ENCODE results near the gene TIE1. TPM values are rescaled to one million over a fixed set of nuclear protein-coding genes. Genes with fewer than 3 reads are reported as not detected.

The TIE1 gene
- polyA plus RNA-seq, 3 donors: 10.2 to 56.7 (median 55.3) TPM

- 93 to 97% (median 96%) methylated on average over 5 of the region's 5 CpGs for WGBS, 3 donors
- H3K27ac ChIP-seq (ENCODE audit: low read depth, low read length): no peak overlapping the region
These were observed 18.5 kb downstream of the TIE1 start for GRCh38 chr1:43319288-43319687.

- 67 to 89% (median 67%) methylated on average over 3 of the region's 3 CpGs for WGBS, 3 donors
- no peak overlapping the region for H3K27ac ChIP-seq (ENCODE audit: low read depth, low read length)
These were observed 19.0 kb downstream of the TIE1 start for GRCh38 chr1:43319766-43320165.

DNA sequence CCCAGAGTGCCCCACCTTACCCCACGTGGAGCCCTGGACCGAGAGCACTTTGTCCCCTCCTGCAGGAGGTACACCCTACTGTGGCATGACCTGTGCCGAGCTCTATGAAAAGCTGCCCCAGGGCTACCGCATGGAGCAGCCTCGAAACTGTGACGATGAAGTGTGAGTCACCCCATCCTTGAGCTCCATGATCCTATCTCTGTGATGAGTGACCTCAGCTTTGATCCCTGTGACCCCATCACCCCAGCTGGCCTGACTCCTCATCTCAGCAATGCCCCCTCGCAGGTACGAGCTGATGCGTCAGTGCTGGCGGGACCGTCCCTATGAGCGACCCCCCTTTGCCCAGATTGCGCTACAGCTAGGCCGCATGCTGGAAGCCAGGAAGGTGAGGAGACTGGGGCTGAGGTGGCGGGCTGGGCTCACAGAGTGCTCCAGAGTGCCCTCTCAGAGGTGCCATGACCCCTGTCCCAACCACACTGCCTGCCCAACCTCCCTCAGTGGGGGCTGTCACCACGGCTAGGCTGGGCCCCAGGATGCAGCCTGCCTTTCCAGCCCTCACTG lies 20.6 kb downstream of the TIE1 start:
- 93 to 95% (median 93%) methylated on average over 16 of the region's 16 CpGs for WGBS, 3 donors
- no peak overlapping the region for H3K27ac ChIP-seq (ENCODE audit: low read depth, low read length)

- 88 to 99% (median 92%) methylated on average over 5 of the region's 5 CpGs for WGBS, 3 donors
- H3K27ac ChIP-seq (ENCODE audit: low read depth, low read length): no peak overlapping the region
These were observed 21.7 kb downstream of the TIE1 start for GRCh38 chr1:43322506-43322905.

DNA sequence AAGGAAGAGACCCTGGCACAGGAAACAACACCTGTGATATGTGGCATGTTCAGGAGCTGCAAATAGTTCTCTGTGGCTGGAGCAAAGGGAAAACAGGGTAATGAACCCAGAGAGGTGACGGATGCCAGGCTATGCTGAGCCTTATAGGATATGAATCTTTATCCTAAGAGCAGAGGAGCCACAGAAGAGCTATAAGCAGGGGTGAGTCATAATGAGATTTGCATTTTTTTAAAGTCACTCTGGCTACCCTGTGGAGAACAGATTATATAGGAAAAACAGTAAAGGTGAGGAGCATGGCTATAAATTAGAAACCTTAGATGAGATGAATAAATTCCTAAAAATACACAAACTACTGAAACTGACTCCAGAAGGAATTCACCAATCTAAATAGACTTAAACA lies 24.0 kb downstream of the TIE1 start:
- WGBS, 3 donors: 91 to 97% (median 94%) methylated on average over 1 of the region's 1 CpG

GRCh38 chr1:43325381-43325780 lies 24.6 kb downstream of the TIE1 start:
- no peak overlapping the region for H3K27ac ChIP-seq (ENCODE audit: low read depth, low read length)

More for the DNA sequence above, 24.0 kb downstream of the TIE1 start:
- no peak overlapping the region for H3K27ac ChIP-seq (ENCODE audit: low read depth, low read length)

DNA sequence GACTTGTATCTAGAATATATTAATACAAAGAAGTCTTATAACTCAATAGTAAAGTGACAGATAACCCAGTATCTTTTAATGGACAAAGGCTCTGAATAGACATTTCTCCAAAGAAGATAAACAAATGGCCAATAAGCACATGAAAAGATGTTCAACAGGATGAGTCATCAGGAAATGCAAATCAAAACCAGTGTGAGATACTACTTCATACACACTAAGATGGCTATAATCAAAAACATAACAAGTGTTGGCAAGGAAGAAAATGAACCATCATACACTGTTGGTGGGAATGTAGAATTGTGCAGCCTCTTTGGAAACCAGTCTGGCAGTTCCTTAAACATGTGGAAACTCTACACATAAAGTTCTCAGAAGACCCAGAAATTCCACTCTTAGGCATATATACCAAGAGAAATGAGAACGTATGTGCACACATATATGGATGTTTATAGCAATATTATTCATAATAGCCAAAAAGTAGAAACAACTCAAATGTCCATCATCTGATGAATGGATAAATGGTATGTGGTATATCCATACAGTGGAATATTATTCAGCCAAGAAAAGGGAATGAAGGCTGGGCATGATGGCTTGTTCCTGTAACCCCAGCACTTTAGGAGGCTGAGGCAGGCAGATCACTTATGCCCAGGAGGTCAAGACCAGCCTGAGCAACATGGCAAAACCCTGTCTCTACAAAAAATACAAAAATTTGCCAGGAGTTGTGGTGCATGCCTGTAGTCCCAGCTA lies 26.9 kb downstream of the TIE1 start:
- 94 to 97% (median 96%) methylated on average over 1 of the region's 1 CpG for WGBS, 3 donors
- no peak overlapping the region for H3K27ac ChIP-seq (ENCODE audit: low read depth, low read length)

- 10 to 76% (median 16%) methylated on average over 6 of the region's 6 CpGs for WGBS, 3 donors
- H3K27ac ChIP-seq (ENCODE audit: low read depth, low read length): no peak overlapping the region
These were observed 29.4 kb downstream of the TIE1 start for GRCh38 chr1:43329995-43330751.

DNA sequence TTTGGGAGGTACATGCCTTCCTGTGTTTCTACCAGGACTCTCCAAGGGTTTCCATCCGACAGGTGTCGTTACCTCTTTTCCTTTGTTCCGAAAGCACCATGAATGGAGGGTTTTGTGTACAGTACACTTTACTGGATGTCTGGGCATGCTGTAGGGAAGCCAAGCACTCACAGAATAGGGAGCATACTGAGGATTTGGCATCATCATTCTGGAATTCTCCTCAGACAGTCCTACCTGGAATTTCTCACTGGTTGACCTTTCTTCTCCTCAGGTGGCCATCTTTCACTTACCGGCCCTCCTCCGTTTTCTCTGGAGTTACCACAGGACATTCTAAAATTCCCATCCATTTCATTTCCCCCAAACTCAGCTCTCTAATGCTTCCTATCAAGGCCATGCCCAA lies 30.9 kb downstream of the TIE1 start:
- no peak overlapping the region for H3K27ac ChIP-seq (ENCODE audit: low read depth, low read length)
- 89 to 97% (median 93%) methylated on average over 5 of the region's 5 CpGs for WGBS, 3 donors

GRCh38 chr1:43334453-43335205 lies 33.8 kb downstream of the TIE1 start:
- H3K27ac ChIP-seq (ENCODE audit: low read depth, low read length): no peak overlapping the region
- WGBS, 3 donors: 73 to 77% (median 75%) methylated on average over 7 of the region's 7 CpGs

- WGBS, 3 donors: 49 to 87% (median 49%) methylated on average over 3 of the region's 3 CpGs
- no peak within 1 kb of the TSS for H3K27ac ChIP-seq (ENCODE audit: low read depth, low read length)
These were observed 36.8 kb downstream of the TIE1 start, which contains the start of gene MPL for GRCh38 chr1:43337588-43337987. Gene MPL, plus strand, starts transcription at chr1:43337818. Its CDS starts 31 bp downstream, at chr1:43337849.

DNA sequence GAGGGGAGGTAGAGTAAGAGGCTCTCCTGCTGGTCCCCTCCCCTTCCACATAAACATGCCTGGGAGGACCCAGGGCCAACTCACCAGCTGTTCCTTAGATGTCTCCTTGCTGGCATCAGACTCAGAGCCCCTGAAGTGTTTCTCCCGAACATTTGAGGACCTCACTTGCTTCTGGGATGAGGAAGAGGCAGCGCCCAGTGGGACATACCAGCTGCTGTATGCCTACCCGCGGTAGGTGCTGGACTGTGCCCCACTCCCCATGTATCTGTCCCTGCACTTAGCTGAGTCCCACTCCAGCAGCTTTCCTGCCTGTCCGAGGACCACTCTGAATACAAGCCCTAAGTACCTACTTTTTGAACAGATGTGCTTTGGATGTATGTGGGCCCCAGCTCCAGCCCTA lies 37.2 kb downstream of the TIE1 start:
- H3K27ac ChIP-seq (ENCODE audit: low read depth, low read length): no peak overlapping the region
- 50 to 95% (median 72%) methylated on average over 5 of the region's 5 CpGs for WGBS, 3 donors

- WGBS, 3 donors: 90 to 93% (median 92%) methylated on average over 6 of the region's 6 CpGs
- H3K27ac ChIP-seq (ENCODE audit: low read depth, low read length): no peak overlapping the region
These were observed 38.9 kb downstream of the TIE1 start for GRCh38 chr1:43339584-43340232.

- H3K27ac ChIP-seq (ENCODE audit: low read depth, low read length): no peak overlapping the region
- WGBS, 3 donors: 33 to 78% (median 72%) methylated on average over 1 of the region's 1 CpG
These were observed 39.8 kb downstream of the TIE1 start for GRCh38 chr1:43340559-43340958.

- 65 to 79% (median 67%) methylated on average over 4 of the region's 4 CpGs for WGBS, 3 donors
- H3K27ac ChIP-seq (ENCODE audit: low read depth, low read length): no peak overlapping the region
These were observed 43.6 kb downstream of the TIE1 start for GRCh38 chr1:43344267-43344850.

DNA sequence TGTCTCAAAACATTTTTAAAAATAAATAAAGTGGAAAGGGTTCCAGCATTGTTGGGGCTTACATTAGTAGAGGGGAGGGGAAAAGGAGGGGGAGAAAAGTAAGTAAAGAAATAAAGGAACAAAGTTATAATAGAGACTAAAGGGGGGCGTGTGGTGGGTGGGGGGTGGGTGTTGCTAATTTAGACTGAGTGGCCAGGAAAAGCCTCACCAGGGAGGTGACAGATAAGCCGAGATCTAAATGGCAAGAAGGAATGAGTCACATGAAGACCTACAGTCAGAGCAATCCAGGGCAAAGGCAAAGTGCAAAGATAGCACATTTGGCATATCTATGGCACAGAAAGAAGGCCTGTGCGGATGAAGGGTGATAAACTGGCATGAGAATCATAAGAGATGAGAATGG lies 44.3 kb downstream of the TIE1 start:
- 53 to 66% (median 55%) methylated on average over 3 of the region's 3 CpGs for WGBS, 3 donors
- no peak overlapping the region for H3K27ac ChIP-seq (ENCODE audit: low read depth, low read length)

- no peak overlapping the region for H3K27ac ChIP-seq (ENCODE audit: low read depth, low read length)
- WGBS, 3 donors: 92 to 96% (median 92%) methylated on average over 5 of the region's 5 CpGs
These were observed 45.9 kb downstream of the TIE1 start for GRCh38 chr1:43346636-43347035.

- 17 to 50% (median 45%) methylated on average over 22 of the region's 22 CpGs for WGBS, 3 donors
These were observed 47.6 kb downstream of the TIE1 start for GRCh38 chr1:43348343-43348808.

More at GRCh38 chr1:43348343-43348808, 47.6 kb downstream of the TIE1 start:
- H3K27ac ChIP-seq (ENCODE audit: low read depth, low read length): no peak overlapping the region
